ENCODE results near the gene TACR1.

- no peak for TF ChIP-seq CTCF (conservative IDR thresholded peaks at IDR 0.05; ENCODE audit: low read depth, low read length)
- no peak for TF ChIP-seq EZH2 (IDR thresholded peaks at IDR 0.05; ENCODE audit: low read length, unreplicated experiment)
- no peak for TF ChIP-seq EZH2phosphoT487 (IDR thresholded peaks at IDR 0.05; ENCODE audit: borderline replicate concordance, low read length)
Observed at GRCh38 chr2:75146606-75147332, 52.6 kb downstream of the TACR1 start.
